ENCODE data around the gene FIP1L1. TPM values are rescaled to one million over a fixed set of nuclear protein-coding genes. Genes with fewer than 3 reads are reported as not detected.

Gene FIP1L1
- total and polyA plus RNA-seq, 10 of the 15 experiments (the other 5 are each of a cell fraction or from before 2014, with no cell fraction given), result 28.1 to 110 (median 59.4) TPM

GRCh38 chr4:53365121-53365485, 12.3 kb upstream of the FIP1L1 start:
- Histone ChIP-seq H3K27me3 (replicated peaks in 1 of 2; ENCODE audit: control insufficient read depth in 2 of 2, insufficient read depth in 2 of 2, low read length in 1 of 2) (no peaks in the 10 kb centered on the region), H3K27ac (ENCODE audit: control insufficient read depth, insufficient read depth) (peak overlapping the region; percentile 81), H3K9me3 (replicated peaks; ENCODE audit: control insufficient read depth, insufficient read depth, low read length) (no peaks in the 10 kb centered on the region), H4K20me1 (ENCODE audit: control insufficient read depth, insufficient read depth) (no peaks in the 10 kb centered on the region), H3K4me2 (ENCODE audit: control insufficient read depth, insufficient read depth) (peak overlapping the region; percentile 72), H3K9ac (ENCODE audit: control insufficient read depth, insufficient read depth, low read length) (peak overlapping the region; percentile 75), H3K79me2 (ENCODE audit: control insufficient read depth, insufficient read depth, low read length) (peaks cover 49% of the 10 kb centered on the region), H3K4me3 (peak overlapping the region; percentile 95), H3K4me1 (ENCODE audit: control insufficient read depth, insufficient read depth, low read length) (no peaks in the 10 kb centered on the region), H3K36me3 (ENCODE audit: control insufficient read depth in 2 of 2, insufficient read depth in 2 of 2, low read length in 1 of 2) (no peaks in the 10 kb centered on the region; a peak in 1 of 4 replicates), H2AFZ (ENCODE audit: control insufficient read depth, low read depth, low read length) (peak overlapping the region; percentile 96)
- FAIRE-seq (no peak), ATAC-seq (peak; percentile 49), DNase-seq (ENCODE audit: low read depth, low spot score) (no peak)
- 2% methylated on average over 8 of the region's 8 CpGs for WGBS (ENCODE audit: insufficient coverage, insufficient replicate concordance, low lambda C conversion rate, missing lambda C conversion rate)
- no TSS peak for BruUV-seq (replicated peaks)
- in situ Hi-C loops (cut with MboI), result loop anchor here (25.0 kb wide), 1 partner anchor 653 kb away; no protein-coding TSS in a partner anchor
- TF ChIP-seq RCOR1 (conservative IDR thresholded peaks at IDR 0.05; ENCODE audit: low read depth, low read length) (no peak), RAD51 (IDR thresholded peaks at IDR 0.05) (no peak), NR2C1 (IDR thresholded peaks at IDR 0.05) (no peak), SIX5 (IDR thresholded peaks at IDR 0.05; ENCODE audit: low read depth, low read length, severe bottlenecking) (no peak), GATAD2B (conservative IDR thresholded peaks at IDR 0.05; ENCODE audit: low read depth) (no peak), MYB (IDR thresholded peaks at IDR 0.05; ENCODE audit: borderline replicate concordance, low read depth, low read length) (no peak), CHD2 (IDR thresholded peaks at IDR 0.05; ENCODE audit: borderline replicate concordance, low read depth, low read length) (no peak), SPI1 (IDR thresholded peaks at IDR 0.05; ENCODE audit: borderline replicate concordance, insufficient read depth, low read depth, low read length) (no peak), TAF1 (IDR thresholded peaks at IDR 0.05; ENCODE audit: borderline replicate concordance, low read depth, low read length) (no peak)
- TF ChIP-seq, protein P1, sequence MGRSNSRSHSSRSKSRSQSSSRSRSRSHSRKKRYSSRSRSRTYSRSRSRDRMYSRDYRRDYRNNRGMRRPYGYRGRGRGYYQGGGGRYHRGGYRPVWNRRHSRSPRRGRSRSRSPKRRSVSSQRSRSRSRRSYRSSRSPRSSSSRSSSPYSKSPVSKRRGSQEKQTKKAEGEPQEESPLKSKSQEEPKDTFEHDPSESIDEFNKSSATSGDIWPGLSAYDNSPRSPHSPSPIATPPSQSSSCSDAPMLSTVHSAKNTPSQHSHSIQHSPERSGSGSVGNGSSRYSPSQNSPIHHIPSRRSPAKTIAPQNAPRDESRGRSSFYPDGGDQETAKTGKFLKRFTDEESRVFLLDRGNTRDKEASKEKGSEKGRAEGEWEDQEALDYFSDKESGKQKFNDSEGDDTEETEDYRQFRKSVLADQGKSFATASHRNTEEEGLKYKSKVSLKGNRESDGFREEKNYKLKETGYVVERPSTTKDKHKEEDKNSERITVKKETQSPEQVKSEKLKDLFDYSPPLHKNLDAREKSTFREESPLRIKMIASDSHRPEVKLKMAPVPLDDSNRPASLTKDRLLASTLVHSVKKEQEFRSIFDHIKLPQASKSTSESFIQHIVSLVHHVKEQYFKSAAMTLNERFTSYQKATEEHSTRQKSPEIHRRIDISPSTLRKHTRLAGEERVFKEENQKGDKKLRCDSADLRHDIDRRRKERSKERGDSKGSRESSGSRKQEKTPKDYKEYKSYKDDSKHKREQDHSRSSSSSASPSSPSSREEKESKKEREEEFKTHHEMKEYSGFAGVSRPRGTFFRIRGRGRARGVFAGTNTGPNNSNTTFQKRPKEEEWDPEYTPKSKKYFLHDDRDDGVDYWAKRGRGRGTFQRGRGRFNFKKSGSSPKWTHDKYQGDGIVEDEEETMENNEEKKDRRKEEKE (IDR thresholded peaks at IDR 0.05), result no peak
- TF ChIP-seq, protein P2, sequence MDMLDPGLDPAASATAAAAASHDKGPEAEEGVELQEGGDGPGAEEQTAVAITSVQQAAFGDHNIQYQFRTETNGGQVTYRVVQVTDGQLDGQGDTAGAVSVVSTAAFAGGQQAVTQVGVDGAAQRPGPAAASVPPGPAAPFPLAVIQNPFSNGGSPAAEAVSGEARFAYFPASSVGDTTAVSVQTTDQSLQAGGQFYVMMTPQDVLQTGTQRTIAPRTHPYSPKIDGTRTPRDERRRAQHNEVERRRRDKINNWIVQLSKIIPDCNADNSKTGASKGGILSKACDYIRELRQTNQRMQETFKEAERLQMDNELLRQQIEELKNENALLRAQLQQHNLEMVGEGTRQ (IDR thresholded peaks at IDR 0.05; ENCODE audit: borderline replicate concordance, low read depth, low read length), result no peak
- ChIA-PET SMC1A (ENCODE audit: uncharacterized antibody, unreplicated experiment) (interaction anchor here (0.7 to 4.9 kb wide), 3 partner anchors 10 to 354 kb away, joined by 3 to 32 read pairs (median 8); no protein-coding TSS in a partner anchor), RAD21 (ENCODE audit: unreplicated experiment) (interaction anchor here (1.3 kb wide), 1 partner anchor 15 kb away, joined by 4 read pairs; no protein-coding TSS in a partner anchor), CTCF (interaction anchor here (1.7 kb wide), 1 partner anchor 11 kb away, joined by 3 read pairs; no protein-coding TSS in a partner anchor), POLR2A (interaction anchor here (0.7 to 2.8 kb wide), 3 partner anchors 14 to 694 kb away, joined by 3 to 32 read pairs (median 4); partner anchors contain the start of gene FIP1L1)
- intact Hi-C loops (cut with micrococcal nuclease; ENCODE audit: unreplicated experiment), result no loop called here

Data from GM12878 (cell line).